GM21825 (cell line): ENCODE measurements around the gene ECI1.
"Not testable (repeated sequence)": the region's sequence is repeated elsewhere in the genome, so short reads cannot be mapped to it uniquely, and the experiment has no call there.

Experiments used
- ATAC-seq: cut with Tn5 transposase; IDR thresholded peaks from one replicate; pipeline ENCODE4 v1.9.1; 2021; ENCODE audit warnings: mild to moderate bottlenecking, moderate library complexity; ENCODE audit not compliant: unreplicated experiment

ECI1 gene

GRCh38 chr16:2257726-2258125, 6.3 kb upstream of the ECI1 start:
- no peak for ATAC-seq

- ATAC-seq = no peak
Measured at GRCh38 chr16:2256531-2257140, 5.2 kb upstream of the ECI1 start.

- no peak for ATAC-seq
Measured at GRCh38 chr16:2253293-2253692, 1.9 kb upstream of the ECI1 start.

GRCh38 chr16:2252806-2253148, 1.4 kb upstream of the ECI1 start:
- no peak for ATAC-seq

GRCh38 chr16:2250652-2251295, 613 bp downstream of the ECI1 start:
- ATAC-seq = no peak

GRCh38 chr16:2246301-2246885, 5.0 kb downstream of the ECI1 start:
- ATAC-seq = no peak

- ATAC-seq = no peak
Measured at GRCh38 chr16:2244926-2245795, 6.2 kb downstream of the ECI1 start.

- ATAC-seq = no peak
Measured at GRCh38 chr16:2244301-2244700, 7.1 kb downstream of the ECI1 start.

- no peak for ATAC-seq
Measured at GRCh38 chr16:2243781-2244180, 7.6 kb downstream of the ECI1 start.

- ATAC-seq = no peak
Measured at GRCh38 chr16:2243031-2243528, 8.3 kb downstream of the ECI1 start.

GRCh38 chr16:2242598-2242997, 8.8 kb downstream of the ECI1 start:
- ATAC-seq = no peak

GRCh38 chr16:2240331-2240730, 11.1 kb downstream of the ECI1 start:
- not testable (repeated sequence) for ATAC-seq

- no peak for ATAC-seq
Measured at GRCh38 chr16:2238838-2239675, 12.3 kb downstream of the ECI1 start.

GRCh38 chr16:2238150-2238837, 13.1 kb downstream of the ECI1 start:
- no peak for ATAC-seq

GRCh38 chr16:2237493-2238149, 13.8 kb downstream of the ECI1 start:
- ATAC-seq = no peak

- no peak for ATAC-seq
Measured at GRCh38 chr16:2237102-2237482, 14.3 kb downstream of the ECI1 start.

- no peak for ATAC-seq
Measured at GRCh38 chr16:2236337-2237101, 14.9 kb downstream of the ECI1 start, which contains the start of gene DNASE1L2. DNASE1L2 (plus strand) TSS chr16:2236444; CDS start chr16:2236817, 373 bp downstream.

- ATAC-seq = no peak
Measured at GRCh38 chr16:2235695-2236336, 15.6 kb downstream of the ECI1 start.
